IMR-90 (cell line): ENCODE data around the gene TRAPPC3. TPM values are rescaled to one million over a fixed set of nuclear protein-coding genes. Genes with fewer than 3 reads are reported as not detected.
"Not testable (repeated sequence)": the region's sequence is repeated elsewhere in the genome, so short reads cannot be mapped to it uniquely, and the experiment has no call there.

ENCODE experiments used
- ATAC-seq: fragments of 200-7000 bp; cut with Tn5 transposase; 2 replicates; pipeline ENCODE4 v1.9.1; 2020; ENCODE audit warnings: low read depth, mild to moderate bottlenecking, moderate library complexity
- BruUV-seq: library from RNA; stranded (reverse); fragments of 400-500 nt; replicated peaks from 2 replicates; lab custom pipeline; 2021; lab: Mats Ljungman, UMichigan
- CTCF ChIA-PET: fragments of 300-600 bp; formaldehyde crosslinking; extraction: SDS; loops from one replicate; lab custom pipeline; 2021; ENCODE audit warnings: antibody characterized with exemption; lab: Yijun Ruan, JAX
- POLR2A ChIA-PET: fragments of 300-600 bp; sonication (Branson Sonifier 250); formaldehyde crosslinking; loops from one replicate; lab custom pipeline; 2022; ENCODE audit warnings: antibody characterized with exemption; ENCODE audit not compliant: unreplicated experiment; lab: Charles Lee
- DNase-seq: peaks from one replicate; pipeline ENCODE4 v3.0.0; 2013
- H2AFZ ChIP-seq: replicated peaks from 2 replicates; pipeline ENCODE3; 2013; ENCODE audit warnings: low read length, mild to moderate bottlenecking; ENCODE audit not compliant: poor library complexity
- H2AK5ac ChIP-seq: 2 replicates; pipeline ENCODE4 v1.6.1; 2013; ENCODE audit warnings: low read depth, low read length, inconsistent platforms
- H2AK9ac ChIP-seq: replicated peaks from 2 replicates; pipeline ENCODE3; 2013; ENCODE audit warnings: mild to moderate bottlenecking, low read depth, low read length, moderate library complexity; ENCODE audit not compliant: poor library complexity
- H2BK120ac ChIP-seq: 2 replicates; pipeline ENCODE4 v1.6.1; 2013; ENCODE audit warnings: low read depth, low read length, inconsistent platforms
- H2BK15ac ChIP-seq: 3 replicates; pipeline ENCODE4 v1.6.1; 2013; ENCODE audit warnings: low read depth, low read length, inconsistent platforms
- H2BK20ac ChIP-seq: 2 replicates; pipeline ENCODE4 v1.6.1; 2013; ENCODE audit warnings: low read depth, mild to moderate bottlenecking, inconsistent platforms, low read length, moderate library complexity
- H2BK5ac ChIP-seq: 2 replicates; pipeline ENCODE4 v1.6.1; 2013; ENCODE audit warnings: mild to moderate bottlenecking, low read depth, low read length, inconsistent platforms; ENCODE audit not compliant: poor library complexity, severe bottlenecking
- H3K14ac ChIP-seq: replicated peaks from 2 replicates; pipeline ENCODE4 v1.6.1; 2013; ENCODE audit warnings: low read depth, low read length, inconsistent platforms
- H3K18ac ChIP-seq: 2 replicates; pipeline ENCODE4 v1.6.1; 2013; ENCODE audit warnings: low read depth, low read length, control low read depth
- H3K23ac ChIP-seq: 2 replicates; pipeline ENCODE4 v1.6.1; 2013; ENCODE audit warnings: low read depth, low read length, inconsistent platforms
- H3K27ac ChIP-seq: 2 replicates; pipeline ENCODE4 v1.5.1; 2013; ENCODE audit warnings: mild to moderate bottlenecking, control low read depth, low read length; ENCODE audit not compliant: insufficient read depth
- H3K27me3 ChIP-seq: 2 replicates; pipeline ENCODE4 v1.6.1; 2013; ENCODE audit warnings: low read length; ENCODE audit not compliant: control insufficient read depth, insufficient read depth
- H3K36me3 ChIP-seq: 2 replicates; pipeline ENCODE4 v1.6.1; 2013; ENCODE audit warnings: low read length, mixed read lengths; ENCODE audit not compliant: control insufficient read depth, insufficient read depth
- H3K4ac ChIP-seq: 2 replicates; pipeline ENCODE4 v1.6.1; 2013; ENCODE audit warnings: low read depth, low read length, inconsistent platforms
- H3K4me1 ChIP-seq: 2 replicates; pipeline ENCODE4 v1.6.1; 2013; ENCODE audit warnings: low read length, mixed read lengths; ENCODE audit not compliant: control insufficient read depth, insufficient read depth
- H3K4me2 ChIP-seq: 2 replicates; pipeline ENCODE4 v1.6.1; 2013; ENCODE audit warnings: low read depth, mild to moderate bottlenecking, control low read depth, low read length, moderate library complexity
- H3K4me3 ChIP-seq: 2 replicates; pipeline ENCODE4 v1.5.1; 2013; ENCODE audit warnings: low read depth, mild to moderate bottlenecking, control low read depth, low read length, moderate library complexity; ENCODE audit not compliant: insufficient read depth
- H3K56ac ChIP-seq: 2 replicates; pipeline ENCODE4 v1.6.1; 2013; ENCODE audit warnings: low read length, inconsistent platforms; ENCODE audit not compliant: insufficient read depth; ENCODE audit errors: extremely low read depth
- H3K79me1 ChIP-seq, 2 experiments: 2 replicates each; pipeline ENCODE4 v1.6.1; 2013; ENCODE audit warnings: low read length in 2 of 2, inconsistent platforms in 1 of 2, low read depth in 1 of 2
- H3K9ac ChIP-seq: 2 replicates; pipeline ENCODE4 v1.6.1; 2013; ENCODE audit warnings: low read depth, low read length, control low read depth
- H3K9me1 ChIP-seq: 2 replicates; pipeline ENCODE4 v1.6.1; 2013; ENCODE audit warnings: low read length, inconsistent platforms; ENCODE audit not compliant: insufficient read depth
- H3K9me3 ChIP-seq: 2 replicates; pipeline ENCODE4 v1.6.1; 2013; ENCODE audit warnings: low read length; ENCODE audit not compliant: control insufficient read depth, insufficient read depth
- H4K20me1 ChIP-seq: 2 replicates; pipeline ENCODE4 v1.6.1; 2013; ENCODE audit warnings: low read length, inconsistent platforms; ENCODE audit not compliant: insufficient read depth
- H4K5ac ChIP-seq: 2 replicates; pipeline ENCODE4 v1.6.1; 2013; ENCODE audit warnings: mild to moderate bottlenecking, low read depth, low read length, control low read depth
- H4K8ac ChIP-seq, 2 experiments: 2 replicates each; pipeline ENCODE4 v1.6.1; 2013; ENCODE audit warnings: low read depth in 2 of 2, low read length in 2 of 2, control low read depth in 1 of 2, inconsistent platforms in 1 of 2
- H4K91ac ChIP-seq: 2 replicates; pipeline ENCODE4 v1.6.1; 2013; ENCODE audit warnings: low read depth, low read length, inconsistent platforms; ENCODE audit not compliant: insufficient read depth
- RFX5 ChIP-seq: IDR thresholded peaks from 2 replicates; pipeline ENCODE4 v1.8.0; 2012; ENCODE audit warnings: low read depth, mild to moderate bottlenecking, low read length, moderate library complexity
- WGBS, 2 experiments: methylation state at CpG; one replicate each; pipeline versions ENCODE4 v1.1.5 to v1.1.7; 2013; ENCODE audit warnings: missing lambda C conversion rate in 2 of 2; ENCODE audit not compliant: insufficient read length in 1 of 2; ENCODE audit errors: extremely low coverage in 2 of 2; 5-methylcytosine and 5-hydroxymethylcytosine counted together
- dilution Hi-C: fragments of 300-500 bp; cut with HindIII; formaldehyde crosslinking; loops from one replicate; pipeline ENCODE4 v1.14.3; 2018; ENCODE audit warnings: low sequenced_read_pairs; ENCODE audit not compliant: unreplicated experiment
- in situ Hi-C: fragments of 300-500 bp; cut with MboI; formaldehyde crosslinking; loops from 3 replicates; pipeline ENCODE4 v1.14.3; 2019; ENCODE audit warnings: low sequenced_read_pairs, inconsistent platforms, mixed read lengths
- intact Hi-C: fragments of 100-400 bp; cut with micrococcal nuclease; formaldehyde crosslinking; loops from 2 replicates; pipeline ENCODE4 v1.10.0; 2022
- polyA plus RNA-seq, 3 experiments: library from polyadenylated mRNA; depleted of rRNA; stranded (reverse); fragments of >200 nt; gene quantifications; 2 replicates each; pipeline ENCODE4 v1.2.3, GENCODE V29; 2012; ENCODE audit warnings: low replicate concordance in 1 of 3
- total RNA-seq: library from RNA; depleted of rRNA; stranded (reverse); fragments of >200 nt; gene quantifications from 2 replicates; pipeline ENCODE4 v1.2.3, GENCODE V29; 2012
- TF ChIP-seq, protein P1 (sequence below): conservative IDR thresholded peaks from 2 replicates; pipeline ENCODE4 v1.5.1; 2012; ENCODE audit warnings: mild to moderate bottlenecking, low read depth, low read length, improper control_type of control experiment

TRAPPC3 gene
- total and polyA plus RNA-seq, 2 of the 4 experiments (the other 2 are of a cell fraction): 76.0 to 77.8 TPM

DNA sequence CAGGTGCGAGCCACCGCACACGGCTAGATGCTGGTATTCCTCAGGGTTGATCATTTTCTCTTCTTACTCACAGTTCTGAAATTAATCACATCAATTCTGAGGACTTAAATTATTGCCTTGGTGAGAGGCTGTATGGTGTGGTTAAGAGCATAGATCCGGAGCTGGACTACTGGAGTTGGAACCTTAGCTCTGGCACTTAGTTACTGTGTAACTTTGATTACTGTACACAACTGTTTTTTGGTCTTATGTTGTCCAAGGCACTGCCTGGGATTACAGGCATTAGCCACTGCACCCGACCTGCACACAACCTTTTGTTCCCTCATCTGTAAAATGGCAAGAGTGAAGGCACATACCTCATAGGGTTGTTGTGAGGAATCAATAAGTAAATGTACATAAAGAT lies 49.4 kb upstream of the TRAPPC3 start (continued):
- TF ChIP-seq, protein P1, sequence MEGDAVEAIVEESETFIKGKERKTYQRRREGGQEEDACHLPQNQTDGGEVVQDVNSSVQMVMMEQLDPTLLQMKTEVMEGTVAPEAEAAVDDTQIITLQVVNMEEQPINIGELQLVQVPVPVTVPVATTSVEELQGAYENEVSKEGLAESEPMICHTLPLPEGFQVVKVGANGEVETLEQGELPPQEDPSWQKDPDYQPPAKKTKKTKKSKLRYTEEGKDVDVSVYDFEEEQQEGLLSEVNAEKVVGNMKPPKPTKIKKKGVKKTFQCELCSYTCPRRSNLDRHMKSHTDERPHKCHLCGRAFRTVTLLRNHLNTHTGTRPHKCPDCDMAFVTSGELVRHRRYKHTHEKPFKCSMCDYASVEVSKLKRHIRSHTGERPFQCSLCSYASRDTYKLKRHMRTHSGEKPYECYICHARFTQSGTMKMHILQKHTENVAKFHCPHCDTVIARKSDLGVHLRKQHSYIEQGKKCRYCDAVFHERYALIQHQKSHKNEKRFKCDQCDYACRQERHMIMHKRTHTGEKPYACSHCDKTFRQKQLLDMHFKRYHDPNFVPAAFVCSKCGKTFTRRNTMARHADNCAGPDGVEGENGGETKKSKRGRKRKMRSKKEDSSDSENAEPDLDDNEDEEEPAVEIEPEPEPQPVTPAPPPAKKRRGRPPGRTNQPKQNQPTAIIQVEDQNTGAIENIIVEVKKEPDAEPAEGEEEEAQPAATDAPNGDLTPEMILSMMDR: no peak
- no peak for TF ChIP-seq RFX5

DNA sequence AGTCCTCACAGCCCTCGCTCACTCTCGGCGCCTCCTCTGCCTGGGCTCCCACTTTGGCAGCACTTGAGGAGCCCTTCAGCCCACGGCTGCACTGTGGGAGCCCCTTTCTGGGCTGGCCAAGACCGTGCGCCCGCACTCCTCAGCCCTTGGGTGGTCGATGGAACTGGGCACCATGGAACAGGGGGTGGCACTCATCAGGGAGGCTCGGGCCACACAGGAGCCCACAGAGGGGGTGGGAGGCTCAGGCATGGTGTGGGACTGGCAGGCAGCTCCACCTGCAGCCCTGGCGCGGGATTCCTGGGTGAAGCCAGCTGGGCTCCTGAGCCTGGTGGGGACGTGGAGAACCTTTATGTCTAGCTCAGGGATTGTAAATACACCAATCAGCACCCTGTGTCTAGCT lies 47.5 kb upstream of the TRAPPC3 start:
- H3K27ac ChIP-seq, H2BK15ac ChIP-seq, H3K4me1 ChIP-seq, H2BK120ac ChIP-seq, H2AK9ac ChIP-seq, POLR2A ChIA-PET, H2BK5ac ChIP-seq, H3K9ac ChIP-seq, DNase-seq, H3K36me3 ChIP-seq, intact Hi-C loops, H3K4me3 ChIP-seq, H3K18ac ChIP-seq, in situ Hi-C loops, H3K27me3 ChIP-seq, H4K20me1 ChIP-seq, H3K9me3 ChIP-seq, BruUV-seq, H2AFZ ChIP-seq, H4K91ac ChIP-seq, H4K5ac ChIP-seq, H3K79me1 ChIP-seq, H4K8ac ChIP-seq, H3K56ac ChIP-seq, H3K23ac ChIP-seq, H2BK20ac ChIP-seq, H2AK5ac ChIP-seq, dilution Hi-C loops, H3K4ac ChIP-seq, H3K4me2 ChIP-seq, ATAC-seq, H3K14ac ChIP-seq, H3K9me1 ChIP-seq: not testable (repeated sequence)
- CTCF ChIA-PET: interaction anchor here (1.2 kb wide), 1 partner anchor 9 kb away, joined by 7 read pairs; no protein-coding TSS in a partner anchor
- 100% methylated on average over 1 of the region's 12 CpGs; no CpG with 5 or more reads in 1 of the 2 experiments for WGBS, 2 experiments
